ENCODE data around the gene ATG13. TPM values are rescaled to one million over a fixed set of nuclear protein-coding genes. Genes with fewer than 3 reads are reported as not detected.

ATG13 gene
- total and polyA plus RNA-seq, 2 of the 8 experiments (the other 6 are each of a cell fraction or from before 2014, with no cell fraction given), result 65.0 to 77.4 TPM

DNA sequence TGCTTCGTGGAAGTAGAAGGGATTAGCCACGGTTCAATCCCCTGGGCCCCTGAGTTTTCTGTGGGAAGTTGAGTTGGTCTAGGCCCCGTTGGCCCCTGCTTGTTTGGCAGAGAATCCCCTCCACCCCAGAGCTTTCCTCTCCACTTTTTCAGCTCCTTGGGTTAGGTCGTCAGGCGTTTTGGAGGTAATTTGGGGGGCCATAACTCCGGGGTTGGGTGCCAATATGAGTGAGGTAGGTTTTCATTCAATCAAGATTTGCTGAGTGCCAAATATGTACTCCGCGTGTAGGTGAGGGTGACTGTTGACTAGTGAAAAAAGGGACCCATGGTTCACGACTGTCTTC is 590 bp downstream of the ATG13 start:
- H4K8ac ChIP-seq (ENCODE audit: extremely low read depth, insufficient read depth, low read length), result peak overlapping the region; percentile 100; the same call in 1 of the 2 replicates
- H3K79me2 ChIP-seq (ENCODE audit: control insufficient read depth in 1 of 2, insufficient read depth in 2 of 2, low read length in 2 of 2), result peaks cover 0 to 38% of the 10 kb centered on the region in 2 experiments; a peak in 3 of 4 replicates
- H2AFZ ChIP-seq (ENCODE audit: low read length), result no peak overlapping the region
- ChIA-PET CTCF (ENCODE audit: partially characterized antibody) (interaction anchor here (0.6 to 2.0 kb wide), 17 partner anchors 9 to 284 kb away, joined by 3 to 6 read pairs (median 4); partner anchors contain the start of genes ARHGAP1 and ZNF408), POLR2A (ENCODE audit: partially characterized antibody) (interaction anchor here (0.6 to 2.0 kb wide), 10 partner anchors 10 to 83 kb away, joined by 3 to 6 read pairs (median 4); partner anchors contain the start of genes ARHGAP1 and ZNF408)
- peak overlapping the region; percentile 95 to 100 (median 98) for H3K9ac ChIP-seq (replicated peaks in 1 of 4; ENCODE audit: extremely low read depth in 1 of 4, low read depth in 3 of 4, low read length in 3 of 4)
- no peak overlapping the region for H3K23ac ChIP-seq (ENCODE audit: insufficient read length)
- H3K18ac ChIP-seq (ENCODE audit: extremely low read depth, low read length), result no peak overlapping the region
- no peaks in the 10 kb centered on the region for H3K9me3 ChIP-seq (ENCODE audit: insufficient read depth in 2 of 2, low read depth in 1 of 2, low read length in 1 of 2)
- H3K23me2 ChIP-seq (ENCODE audit: low read depth, low read length), result no peaks in the 10 kb centered on the region
- H3K27ac ChIP-seq (ENCODE audit: low read depth, low read length), result peak overlapping the region; percentile 98
- no peak overlapping the region for H3K14ac ChIP-seq (ENCODE audit: insufficient read length)
- H3K27me3 ChIP-seq (replicated peaks in 1 of 4; ENCODE audit: control insufficient read depth in 3 of 4, extremely low read depth in 1 of 4, insufficient read depth in 3 of 4, low read length in 3 of 4), result no peaks in the 10 kb centered on the region
- no peak overlapping the region for H3K56ac ChIP-seq (replicated peaks; ENCODE audit: insufficient read length, low read depth, low read length)
- H2BK20ac ChIP-seq (ENCODE audit: low read length), result no peak overlapping the region
- H3K36me3 ChIP-seq (ENCODE audit: control insufficient read depth in 2 of 4, insufficient read depth in 4 of 4, low read length in 3 of 4), result peaks cover 0 to 4% (median 0%) of the 10 kb centered on the region in 4 experiments; a peak in 1 of 8 replicates
- H2AK5ac ChIP-seq (ENCODE audit: low read depth, low read length), result no peak overlapping the region
- DNase-seq (ENCODE audit: low read depth in 1 of 2, low spot score in 2 of 2) (no peak), FAIRE-seq (no peak)
- no peak overlapping the region for H4K91ac ChIP-seq (replicated peaks; ENCODE audit: insufficient read length, low read length)
- no peaks in the 10 kb centered on the region; a peak in 1 of 7 replicates for H3K4me1 ChIP-seq (replicated peaks in 1 of 4; ENCODE audit: control insufficient read depth in 3 of 4, insufficient read depth in 4 of 4, low read length in 3 of 4)
- no peak overlapping the region for H3K4ac ChIP-seq (replicated peaks; ENCODE audit: insufficient read length, low read depth, low read length)
- peaks cover 5% of the 10 kb centered on the region; the same call in 1 of the 2 replicates for H3K79me1 ChIP-seq (ENCODE audit: low read depth, low read length)
- WGBS, 2 experiments (ENCODE audit: extremely low coverage in 1 of 2, insufficient coverage in 1 of 2, insufficient read length in 1 of 2, insufficient replicate concordance in 2 of 2, low coverage in 1 of 2, low lambda C conversion rate in 2 of 2, missing lambda C conversion rate in 1 of 2), result 15% methylated on average over 9 of the region's 9 CpGs; no CpG with 5 or more reads in 1 of the 2 experiments
- peak overlapping the region; percentile 81 to 85 for H3K4me2 ChIP-seq (ENCODE audit: insufficient read depth in 1 of 2, low read depth in 2 of 2, low read length in 2 of 2)
- H2BK120ac ChIP-seq (replicated peaks; ENCODE audit: low read depth, low read length), result no peak overlapping the region
- no peak overlapping the region for H2BK12ac ChIP-seq (ENCODE audit: low read depth, low read length)
- H2BK15ac ChIP-seq (ENCODE audit: low read length), result peak overlapping the region; percentile 81; the same call in 1 of the 2 replicates
- H4K5ac ChIP-seq (ENCODE audit: insufficient read length, low read depth, low read length), result no peak overlapping the region
- TF ChIP-seq EZH2 (IDR thresholded peaks at IDR 0.05; ENCODE audit: low read depth, low read length, severe bottlenecking) (no peak), E2F6 (IDR thresholded peaks at IDR 0.05) (0 out of 2 replicates have a peak, but pooled peaks have one; percentile 3), TAF1 (IDR thresholded peaks at IDR 0.05; ENCODE audit: low read depth, low read length) (no peak)
- TF ChIP-seq, protein P1, sequence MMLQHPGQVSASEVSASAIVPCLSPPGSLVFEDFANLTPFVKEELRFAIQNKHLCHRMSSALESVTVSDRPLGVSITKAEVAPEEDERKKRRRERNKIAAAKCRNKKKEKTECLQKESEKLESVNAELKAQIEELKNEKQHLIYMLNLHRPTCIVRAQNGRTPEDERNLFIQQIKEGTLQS (IDR thresholded peaks at IDR 0.05; ENCODE audit: insufficient read depth, low read depth, low read length), result no peak
- no peaks in the 10 kb centered on the region for H4K20me1 ChIP-seq (replicated peaks in 1 of 2; ENCODE audit: control insufficient read depth in 1 of 2, insufficient read depth in 2 of 2, low read length in 2 of 2)
- peak overlapping the region; percentile 85 to 99 (median 97) for H3K4me3 ChIP-seq (ENCODE audit: extremely low read depth in 1 of 4, insufficient read depth in 2 of 4, low read depth in 3 of 4, low read length in 4 of 4)
- peak overlapping the region; percentile 99; the same call in 1 of the 2 replicates for H2BK5ac ChIP-seq (ENCODE audit: low read depth, low read length)

Measured in H1 (cell line).